Vagina (tissue), 2 donors: ENCODE data around the gene KCTD11. TPM values are rescaled to one million over a fixed set of nuclear protein-coding genes. Genes with fewer than 3 reads are reported as not detected.
A peak's percentile ranks its signal among the peaks of the same experiment; 100 is the strongest.

Source experiments
- DNase-seq, 2 donors: peaks; one replicate each; pipeline ENCODE4 v3.0.0-alpha.2; 2017; ENCODE audit errors: extremely low spot score in 2 of 2
- H3K27ac ChIP-seq: fragments of 200-600 bp; sonication (generic); one replicate; pipeline ENCODE4 v1.5.1; 2019
- H3K27me3 ChIP-seq: fragments of 200-600 bp; sonication (generic); one replicate; pipeline ENCODE4 v1.5.1; 2019
- H3K36me3 ChIP-seq, 2 donors: fragments of 200-600 bp; sonication (generic); one replicate each; pipeline ENCODE4 v1.5.1; 2017 to 2019
- H3K4me1 ChIP-seq: fragments of 200-600 bp; sonication (generic); one replicate; pipeline ENCODE4 v1.5.1; 2019
- H3K4me3 ChIP-seq, 2 donors: fragments of 200-600 bp; sonication (generic); 1 replicate in 1 of 2; 2 replicates in 1 of 2; pipeline ENCODE4 v1.5.1; 2016 to 2019
- H3K9me3 ChIP-seq: fragments of 200-600 bp; sonication (generic); one replicate; pipeline ENCODE4 v1.5.1; 2019
- CTCF ChIP-seq, 3 experiments: fragments of 450-650 bp in 2 of 3; fragments of 200-600 bp in 1 of 3; sonication (generic) in 1 of 3; IDR thresholded peaks; one replicate each; pipeline ENCODE4 v1.5.1; 2017 to 2019; ENCODE audit warnings: antibody characterized with exemption in 3 of 3, mild to moderate bottlenecking in 2 of 3, moderate library complexity in 2 of 3
- POLR2A ChIP-seq, 2 donors: fragments of 450-650 bp; IDR thresholded peaks; one replicate each; pipeline ENCODE4 v1.6.1; 2017; ENCODE audit warnings: antibody characterized with exemption in 2 of 2, mild to moderate bottlenecking in 2 of 2, moderate library complexity in 2 of 2
- POLR2AphosphoS5 ChIP-seq, 2 donors: sonication (generic); formaldehyde crosslinking; IDR thresholded peaks; one replicate each; pipeline ENCODE4 v1.9.0; 2017; ENCODE audit warnings: antibody characterized with exemption in 2 of 2, mild to moderate bottlenecking in 2 of 2, low read depth in 1 of 2; ENCODE audit not compliant: insufficient read depth in 1 of 2
- intact Hi-C: fragments of 100-400 bp; cut with DNase I; formaldehyde crosslinking; loops from one replicate; pipeline ENCODE4 v1.15.1; 2023
- total RNA-seq: library from RNA; depleted of rRNA; stranded (reverse); fragments of >200 nt; gene quantifications from one replicate; pipeline ENCODE4 v1.2.3, GENCODE V29; 2016

The KCTD11 gene
- total RNA-seq, 1 donor from 2014 or later = 12.5 TPM

- H3K27ac ChIP-seq = peak overlapping the region; percentile 86
- peaks cover 23% of the 10 kb centered on the region for H3K4me1 ChIP-seq
- no peaks in the 10 kb centered on the region for H3K27me3 ChIP-seq
- intact Hi-C loops = loop anchor here (5.0 kb wide), 1 partner anchor 94 kb away; no protein-coding TSS in a partner anchor
- no peak for TF ChIP-seq POLR2AphosphoS5 (IDR thresholded peaks at IDR 0.05; ENCODE audit: insufficient read depth in 1 of 2, low read depth in 1 of 2)
- TF ChIP-seq POLR2A (IDR thresholded peaks at IDR 0.05) = no peak
- TF ChIP-seq CTCF (IDR thresholded peaks at IDR 0.05) = no peak
- H3K36me3 ChIP-seq = peaks cover 0 to 16% of the 10 kb centered on the region in 2 donors
- DNase-seq = no peak
- H3K4me3 ChIP-seq = peak overlapping the region; percentile 60 to 94
- no peaks in the 10 kb centered on the region for H3K9me3 ChIP-seq
These were observed 41.0 kb downstream of the KCTD11 start for GRCh38 chr17:7392696-7393612.

- H3K27ac ChIP-seq = peak overlapping the region; percentile 86
- H3K4me1 ChIP-seq = peaks cover 23% of the 10 kb centered on the region
- no peaks in the 10 kb centered on the region for H3K9me3 ChIP-seq
- no peaks in the 10 kb centered on the region for H3K27me3 ChIP-seq
- intact Hi-C loops = loop anchor here (5.0 kb wide), 1 partner anchor 93 kb away; no protein-coding TSS in a partner anchor
- no peak for DNase-seq
- peaks cover 0 to 13% of the 10 kb centered on the region in 2 donors for H3K36me3 ChIP-seq
- no peak for TF ChIP-seq CTCF (IDR thresholded peaks at IDR 0.05)
- no peak for TF ChIP-seq POLR2AphosphoS5 (IDR thresholded peaks at IDR 0.05; ENCODE audit: insufficient read depth in 1 of 2, low read depth in 1 of 2)
- no peak for TF ChIP-seq POLR2A (IDR thresholded peaks at IDR 0.05)
- peak overlapping the region; percentile 60 to 94 for H3K4me3 ChIP-seq
These were observed 41.9 kb downstream of the KCTD11 start for GRCh38 chr17:7393613-7394451.

GRCh38 chr17:7394452-7395191, 42.7 kb downstream of the KCTD11 start, which contains the start of gene PLSCR3:
TSS of gene PLSCR3 (minus strand) at chr17:7394525. CDS start at chr17:7394110, 415 bp downstream.
- intact Hi-C loops = loop anchor here (5.0 kb wide), 1 partner anchor 93 kb away; no protein-coding TSS in a partner anchor
- Histone ChIP-seq H3K9me3 (no peaks in the 10 kb centered on the region), H3K36me3 (peaks cover 0 to 7% of the 10 kb centered on the region in 2 donors), H3K27ac (peak within 1 kb of the TSS; percentile 86), H3K27me3 (no peaks in the 10 kb centered on the region), H3K4me1 (peaks cover 23% of the 10 kb centered on the region), H3K4me3 (peak within 1 kb of the TSS; percentile 60 to 94)
- DNase-seq = no peak
- TF ChIP-seq POLR2A (IDR thresholded peaks at IDR 0.05) (peak in 1 of 2 donors; percentile 92), POLR2AphosphoS5 (IDR thresholded peaks at IDR 0.05; ENCODE audit: insufficient read depth in 1 of 2, low read depth in 1 of 2) (peak in 1 of 2 donors; percentile 83), CTCF (IDR thresholded peaks at IDR 0.05) (peak in 2 of 3 experiments; percentile 32 to 35)

- Histone ChIP-seq H3K4me3 (no peak overlapping the region), H3K36me3 (peaks cover 0 to under 1% of the 10 kb centered on the region in 2 donors), H3K9me3 (no peaks in the 10 kb centered on the region), H3K27me3 (no peaks in the 10 kb centered on the region), H3K27ac (no peak overlapping the region), H3K4me1 (peaks cover 23% of the 10 kb centered on the region)
- no peak for TF ChIP-seq POLR2A (IDR thresholded peaks at IDR 0.05)
- TF ChIP-seq POLR2AphosphoS5 (IDR thresholded peaks at IDR 0.05; ENCODE audit: insufficient read depth in 1 of 2, low read depth in 1 of 2) = no peak
- no peak for TF ChIP-seq CTCF (IDR thresholded peaks at IDR 0.05)
- no peak for DNase-seq
- intact Hi-C loops = no loop called here
These were observed 44.2 kb downstream of the KCTD11 start for GRCh38 chr17:7396147-7396546.
